Prostate gland (tissue), 2 donors: Measurements from ENCODE around the gene KCNN4.

Source experiments
- CTCF ChIP-seq, 4 experiments: fragments of 200-600 bp in 2 of 4; fragments of 450-650 bp in 2 of 4; sonication (generic) in 2 of 4; IDR thresholded peaks; 1 replicate in 3 of 4; 2 replicates in 1 of 4; pipeline ENCODE4 v1.5.1; 2016 to 2019; ENCODE audit warnings: antibody characterized with exemption in 4 of 4, mild to moderate bottlenecking in 2 of 4, moderate library complexity in 2 of 4
- POLR2A ChIP-seq: fragments of 450-650 bp; IDR thresholded peaks from one replicate; pipeline ENCODE4 v1.6.1; 2016; ENCODE audit warnings: antibody characterized with exemption, mild to moderate bottlenecking

GRCh38 chr19:43783636-43784035, 2.9 kb upstream of the KCNN4 start:
- TF ChIP-seq CTCF (IDR thresholded peaks at IDR 0.05) (no peak), POLR2A (no peak)
